HG02840 (cell line): ENCODE results near the gene FCHSD1.

Experiments used
- ATAC-seq: cut with Tn5 transposase; IDR thresholded peaks from one replicate; pipeline ENCODE4 v1.9.1; 2021; ENCODE audit warnings: mild to moderate bottlenecking, moderate library complexity, moderate number of reproducible peaks; ENCODE audit not compliant: unreplicated experiment, low FRiP score

Gene FCHSD1

DNA sequence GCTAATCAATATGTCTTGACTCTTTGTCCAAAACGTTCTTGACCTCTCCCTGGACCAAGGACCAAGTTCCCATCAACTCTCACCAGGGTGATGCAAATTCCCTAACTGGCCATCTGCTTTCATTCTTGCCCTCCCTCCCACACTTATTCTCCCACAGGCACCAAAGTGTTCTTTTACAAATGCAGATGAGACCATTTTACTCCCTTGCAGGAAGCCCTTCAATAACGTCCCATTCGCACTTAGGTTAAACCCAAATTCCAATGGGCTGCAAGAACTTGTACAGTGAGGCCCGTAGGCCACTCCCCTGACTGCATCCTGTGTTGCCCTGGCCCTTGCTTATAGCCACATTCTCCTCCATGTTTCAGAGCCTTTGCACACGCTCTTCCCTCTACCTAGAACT is 23.5 kb upstream of the FCHSD1 start:
- ATAC-seq, result no peak

DNA sequence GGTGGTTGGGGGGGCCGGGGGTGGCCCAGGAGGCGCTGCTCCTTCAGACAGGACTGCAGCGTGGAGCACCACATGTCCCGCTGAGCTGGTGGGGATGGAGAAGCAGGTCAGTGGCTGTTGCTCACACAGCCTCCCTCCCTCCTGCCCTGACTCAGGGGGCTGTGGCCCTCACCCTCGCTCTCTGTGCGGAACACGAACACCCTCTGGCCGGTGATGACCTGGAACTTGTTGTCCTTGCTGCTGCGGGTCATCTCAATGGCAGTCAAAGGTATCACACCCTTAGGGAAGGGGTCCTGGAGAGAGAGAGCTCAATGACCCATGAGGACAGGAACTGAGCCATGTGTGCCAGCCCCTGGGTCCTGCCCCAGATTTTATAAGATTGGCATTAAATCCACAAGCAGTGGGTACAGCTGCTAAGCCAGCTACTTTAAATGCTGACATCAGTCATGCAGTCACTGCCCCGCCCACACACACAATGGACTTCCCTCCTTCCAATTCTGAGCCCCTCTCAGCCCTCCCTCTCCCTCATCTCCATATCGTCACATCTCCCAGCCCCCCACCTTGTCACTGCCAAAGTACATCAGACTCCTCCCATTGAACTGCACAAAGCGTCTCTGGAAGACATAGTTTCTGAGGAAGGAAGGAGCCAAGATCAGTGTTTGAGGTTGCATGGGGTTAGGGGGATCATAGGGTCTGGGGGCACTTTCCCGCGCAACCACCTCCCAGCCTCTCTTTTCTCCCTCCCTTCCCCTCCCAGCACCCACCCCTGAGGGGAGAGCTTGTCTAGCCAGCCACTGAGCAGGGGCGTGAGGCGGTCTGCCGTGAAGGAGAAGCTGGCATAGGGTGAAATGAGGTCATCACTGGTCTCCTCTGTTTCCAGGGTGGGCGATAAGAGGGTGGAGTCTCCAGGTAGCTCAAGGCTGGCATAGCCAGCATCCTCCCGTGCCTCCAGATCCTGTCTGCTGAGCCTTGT is 21.9 kb upstream of the FCHSD1 start:
- no peak for ATAC-seq

DNA sequence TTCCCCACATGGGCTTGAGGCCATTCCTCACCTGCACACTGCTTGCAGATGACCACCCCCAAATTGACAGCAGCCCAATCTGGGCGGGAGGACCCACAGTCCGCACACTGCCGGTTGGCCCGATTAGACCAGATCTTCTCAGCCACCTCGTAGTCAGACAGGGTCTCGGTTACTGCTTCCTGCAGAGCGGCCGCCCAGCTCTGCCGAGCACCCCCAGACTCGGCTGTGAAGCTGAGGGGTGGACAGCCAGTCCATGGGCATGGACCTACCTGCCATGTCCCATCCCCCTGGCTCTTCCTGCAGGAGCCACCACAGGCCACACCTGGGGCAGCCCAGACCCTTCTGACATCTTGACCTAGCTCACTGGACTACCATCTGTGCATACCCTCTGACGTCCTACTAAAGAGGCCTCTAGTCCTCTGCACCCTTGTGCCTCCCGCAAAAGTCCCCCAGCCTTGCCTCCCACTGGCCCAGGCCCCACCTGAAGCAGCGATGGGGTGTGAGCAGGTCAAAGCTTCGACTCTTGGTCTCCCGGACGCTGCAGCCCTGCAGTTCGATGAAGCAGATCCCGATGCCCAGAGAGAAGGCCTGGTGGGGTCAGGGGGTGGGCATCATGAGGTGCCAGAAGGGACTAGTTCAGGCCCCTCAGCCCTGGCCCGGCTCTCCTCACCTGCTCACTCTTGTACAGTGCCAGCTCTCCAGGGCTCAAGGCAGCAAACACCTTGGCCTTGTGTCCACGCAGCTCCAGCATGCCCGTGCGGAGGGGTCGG is 21.0 kb upstream of the FCHSD1 start:
- ATAC-seq, result no peak

DNA sequence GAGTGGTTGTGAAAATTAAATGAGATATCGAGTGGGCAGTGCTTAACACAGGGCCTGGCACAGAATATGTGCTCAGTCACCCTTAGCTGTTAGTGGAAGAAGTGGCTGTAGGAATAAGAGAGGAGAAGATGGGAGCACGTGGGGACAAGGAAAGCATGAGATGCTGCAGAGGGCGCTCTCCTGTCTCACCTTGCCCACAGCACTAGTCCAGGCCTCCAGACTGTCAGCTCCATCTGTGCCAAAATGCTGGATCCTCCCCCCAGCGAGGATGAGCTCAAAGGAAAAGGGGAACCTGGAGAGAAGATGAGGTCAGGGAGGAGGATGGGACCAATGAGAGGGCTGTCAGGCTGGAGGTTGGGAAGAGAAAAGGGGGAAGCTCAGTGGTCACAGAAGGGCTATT is 18.3 kb upstream of the FCHSD1 start:
- ATAC-seq, result no peak

DNA sequence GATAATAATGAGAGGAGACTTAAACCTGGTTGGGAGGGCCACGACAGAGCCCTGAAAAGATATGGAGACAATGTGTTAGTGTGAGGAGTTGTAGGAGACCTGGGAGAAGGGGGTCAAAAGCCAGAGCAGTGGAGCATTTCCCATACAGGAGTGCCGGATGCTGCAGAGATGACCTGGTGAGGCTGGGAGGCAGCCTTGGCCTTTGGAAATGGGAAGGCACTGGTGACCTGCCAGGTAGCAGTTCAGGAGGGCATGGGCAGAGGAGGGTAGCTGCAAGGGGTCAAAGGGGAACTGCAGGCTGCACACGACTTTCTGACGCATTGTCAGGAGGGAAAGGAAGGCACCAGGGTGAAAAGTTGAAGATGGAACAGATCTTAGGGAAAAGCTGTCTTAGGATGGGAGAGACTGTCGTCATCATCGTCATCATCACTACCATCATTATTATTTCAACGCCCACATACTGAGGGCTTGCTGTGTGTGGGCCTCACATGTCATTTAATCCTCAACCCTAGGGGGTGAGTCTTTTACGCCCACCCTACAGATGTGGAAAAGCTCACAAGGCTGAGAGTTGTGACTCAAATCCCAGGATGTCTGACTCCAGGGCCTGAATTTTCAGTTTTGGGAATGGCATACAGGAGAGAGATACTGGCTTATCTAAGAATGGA is 17.5 kb upstream of the FCHSD1 start:
- ATAC-seq, result no peak

DNA sequence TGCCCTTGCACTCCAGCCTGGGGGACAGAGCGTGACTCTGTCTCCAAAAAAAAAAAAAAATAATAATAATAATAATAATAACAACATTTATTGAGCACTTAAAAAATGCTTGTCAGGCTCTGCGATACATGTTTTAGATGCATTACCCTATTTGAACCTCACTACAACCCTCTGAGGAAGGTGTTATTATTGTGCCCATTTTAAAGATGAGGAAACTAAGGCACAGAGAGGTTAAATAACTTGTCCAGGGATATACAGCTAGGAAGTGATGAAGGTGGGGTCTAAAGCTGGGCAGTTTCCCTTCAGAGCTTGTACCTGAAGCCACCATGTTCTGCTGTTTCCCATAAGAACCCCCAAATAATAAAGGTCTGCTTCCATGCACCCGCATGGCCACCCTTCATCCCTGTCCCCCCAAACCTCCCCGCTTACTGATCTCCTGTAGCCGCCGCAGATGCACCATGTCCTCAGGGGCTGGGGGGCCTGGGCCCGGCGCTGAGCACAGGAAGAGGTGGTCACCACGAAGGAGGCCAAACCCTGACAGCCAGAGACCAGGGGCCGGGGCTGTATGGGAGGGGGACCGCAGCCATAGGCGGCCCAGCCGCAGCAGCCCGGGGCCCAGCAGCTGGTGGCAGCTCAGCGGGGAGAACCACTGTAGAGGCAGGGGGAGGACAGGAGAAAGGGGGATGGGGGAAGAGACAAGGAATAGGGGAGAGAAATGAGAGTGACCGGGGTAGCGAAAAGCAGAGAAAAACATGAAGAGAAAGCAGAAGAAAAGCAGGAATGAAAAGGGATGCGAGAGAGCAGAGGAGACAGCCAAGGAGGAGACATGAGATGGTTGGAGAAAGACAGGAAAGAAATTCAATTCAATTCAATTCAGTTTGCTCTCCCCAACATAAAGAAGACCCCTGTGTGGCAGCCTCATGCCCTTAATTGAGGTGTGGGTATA is 15.1 kb upstream of the FCHSD1 start:
- ATAC-seq, result no peak

DNA sequence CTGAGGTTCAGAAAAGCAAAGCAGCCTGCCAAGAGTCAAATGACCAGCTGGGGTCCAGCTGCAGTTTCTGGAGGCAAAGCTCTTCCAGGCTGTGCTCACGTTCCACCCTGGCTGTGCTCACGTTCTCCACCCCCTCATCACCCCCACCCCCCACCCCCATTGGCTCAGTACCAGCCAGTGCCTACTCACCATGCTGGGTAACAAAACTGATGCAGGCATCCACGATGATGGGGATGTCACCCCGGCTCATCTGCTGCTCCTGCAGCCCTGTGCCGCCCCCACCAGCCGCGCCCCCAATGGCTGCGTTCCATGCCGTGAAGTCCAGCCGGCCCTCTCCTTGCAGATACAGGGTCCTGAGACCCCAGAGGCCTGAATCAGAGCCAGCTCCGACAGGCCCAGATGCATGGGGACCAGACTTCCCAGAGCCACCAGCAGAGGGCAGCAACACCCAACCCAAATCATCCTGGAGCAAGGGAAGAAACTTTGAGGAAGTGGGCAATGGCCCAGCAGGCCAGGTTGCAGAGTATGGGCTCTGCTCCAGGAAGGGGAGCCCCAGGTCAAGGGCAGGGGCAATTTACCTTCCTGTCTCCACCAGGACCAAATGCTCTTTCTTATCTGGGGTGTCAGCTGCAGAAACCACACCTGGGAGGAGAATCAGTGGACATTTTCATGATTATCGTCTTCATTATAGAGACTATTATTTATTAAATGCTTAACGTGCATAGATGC is 13.7 kb upstream of the FCHSD1 start:
- peak; percentile 83 for ATAC-seq

DNA sequence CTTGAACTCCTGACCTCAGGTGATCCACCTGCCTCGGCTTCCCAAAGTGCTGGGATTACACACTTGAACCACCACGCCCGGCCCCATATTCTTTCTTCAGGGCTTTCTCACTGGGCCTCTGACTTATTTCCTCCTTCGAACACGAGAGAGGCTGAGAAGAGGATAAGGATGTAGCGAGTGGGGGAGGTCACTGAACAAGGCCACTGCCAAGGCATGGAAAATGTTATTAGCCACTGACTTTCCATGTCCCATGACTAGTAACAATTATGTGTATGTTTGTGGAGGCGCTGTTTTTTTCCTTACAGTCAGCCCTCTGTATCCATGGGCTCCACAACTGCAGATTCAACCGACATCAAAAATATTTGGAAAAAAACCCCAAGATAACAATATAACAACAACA is 12.3 kb upstream of the FCHSD1 start:
- ATAC-seq, result no peak

DNA sequence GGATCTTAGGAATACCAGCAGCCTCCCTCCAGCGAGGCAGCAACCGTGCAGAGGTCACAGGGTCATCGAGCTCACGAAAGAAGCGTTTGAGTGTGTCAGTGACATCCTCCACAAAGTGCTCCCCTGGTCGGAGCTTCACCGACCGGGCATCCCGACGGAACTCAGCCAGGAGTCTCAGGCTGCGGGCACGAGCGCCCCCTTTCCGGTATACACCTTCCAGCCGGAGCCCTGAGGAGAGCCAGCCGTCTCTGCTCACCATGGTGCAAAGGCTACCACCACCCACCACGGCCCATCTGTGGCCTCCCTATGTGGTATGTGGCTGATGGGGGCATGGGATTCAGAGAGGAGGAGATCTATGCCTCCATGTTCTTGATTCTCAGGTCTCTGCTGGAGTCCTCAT is 10.8 kb upstream of the FCHSD1 start:
- no peak for ATAC-seq

DNA sequence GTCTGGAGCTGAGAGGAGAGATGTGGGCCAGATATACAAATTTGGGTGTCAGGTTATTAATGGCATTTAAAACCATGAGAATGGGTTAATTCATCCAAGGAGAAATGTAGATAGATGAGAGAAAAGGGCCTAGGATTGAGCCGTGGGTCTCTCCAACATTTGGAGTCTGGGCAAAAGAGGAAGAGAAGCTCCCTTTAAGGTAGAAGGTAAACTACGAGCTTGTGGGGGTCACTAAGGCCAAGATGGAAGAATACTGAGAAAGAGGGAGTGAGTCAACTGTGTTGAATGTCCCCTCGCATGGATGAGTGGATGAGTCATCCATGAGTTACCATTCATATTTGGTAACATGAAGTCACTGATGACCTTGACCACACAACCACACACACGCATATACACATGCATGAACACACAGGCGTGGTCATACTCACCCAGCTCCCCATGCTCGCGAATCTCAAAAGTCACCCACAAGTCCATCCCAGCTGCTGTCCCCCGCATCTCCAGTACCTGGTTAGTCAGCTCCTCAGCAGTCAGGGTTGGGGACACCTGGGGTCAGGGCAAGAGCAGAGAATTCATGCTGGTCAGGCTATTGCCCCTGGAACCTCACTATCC is 6.8 kb upstream of the FCHSD1 start:
- no peak for ATAC-seq

DNA sequence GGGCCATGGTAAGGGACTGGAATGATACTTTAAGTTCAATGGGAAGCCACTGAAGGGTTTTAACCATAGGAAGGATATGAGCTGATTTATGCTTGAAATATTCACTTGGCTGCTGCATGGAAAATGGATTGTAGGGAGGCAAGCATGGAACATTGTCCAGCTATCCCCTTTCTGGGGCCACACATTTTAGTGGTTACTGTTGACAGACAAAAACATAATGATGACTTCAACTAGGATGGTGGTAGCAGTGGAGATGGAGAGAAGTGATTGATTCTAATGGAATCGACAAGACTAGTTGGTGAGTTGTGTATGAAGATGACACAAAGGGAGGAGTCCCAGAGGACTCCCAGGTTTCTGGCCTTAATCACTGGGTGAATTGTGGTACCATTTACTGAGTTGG is 6.2 kb upstream of the FCHSD1 start:
- ATAC-seq, result no peak

DNA sequence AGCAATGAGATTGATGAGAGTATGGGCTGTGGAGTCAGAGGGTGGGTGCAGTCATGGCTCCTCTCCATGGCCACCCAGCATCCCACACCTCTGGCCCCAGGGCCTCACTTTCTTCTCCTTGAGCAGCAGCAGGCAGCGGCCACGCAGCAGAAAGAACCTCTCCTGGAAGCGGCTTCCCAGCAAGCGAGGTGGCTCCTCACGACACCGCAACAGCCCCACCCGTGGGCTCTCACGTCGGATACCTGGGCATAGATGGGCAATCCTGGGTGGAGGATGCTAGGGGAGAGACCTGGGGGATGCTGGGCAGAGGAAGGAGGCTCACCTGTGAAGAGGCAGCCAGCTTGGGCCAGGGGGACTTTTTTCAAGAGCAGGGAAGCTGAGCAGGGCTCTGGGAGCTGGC is 5.2 kb upstream of the FCHSD1 start:
- no peak for ATAC-seq

DNA sequence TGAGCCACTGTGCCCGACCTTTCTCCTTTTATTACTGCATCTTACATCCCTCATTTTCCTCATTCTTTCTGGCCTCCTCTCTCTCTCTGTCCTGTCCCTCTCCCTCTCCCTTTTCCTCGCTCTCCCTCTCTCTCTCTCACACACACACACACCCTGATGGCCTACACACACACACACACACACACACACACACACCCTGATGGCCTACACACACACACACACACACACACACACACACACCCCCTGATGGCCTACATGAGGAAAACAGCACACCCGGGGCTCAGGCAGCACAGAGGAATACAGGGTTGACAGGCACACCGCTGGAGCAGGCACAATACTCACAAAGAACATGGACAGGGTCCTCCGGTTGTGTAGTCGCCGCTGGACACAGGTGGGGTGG is 3.8 kb upstream of the FCHSD1 start:
- ATAC-seq, result no peak

DNA sequence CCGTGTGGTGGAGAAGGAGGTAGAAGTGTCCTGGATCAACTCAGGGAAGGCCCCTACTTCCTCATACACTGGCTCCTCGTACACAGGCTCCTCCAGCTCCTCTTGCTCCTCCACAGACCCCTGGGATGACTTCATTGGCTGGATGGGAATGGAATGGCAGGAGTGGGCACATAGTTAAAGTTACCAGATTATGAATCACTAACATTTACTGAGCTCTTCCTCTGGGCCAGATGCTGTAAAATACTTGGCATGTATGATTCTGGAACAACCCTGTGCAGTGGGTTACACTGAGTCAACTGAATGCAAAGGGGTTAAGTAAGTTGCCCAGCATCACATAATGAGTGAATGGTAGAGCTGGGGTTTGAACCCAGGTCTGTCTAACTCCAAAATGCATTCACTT is 3.1 kb upstream of the FCHSD1 start:
- ATAC-seq, result no peak

DNA sequence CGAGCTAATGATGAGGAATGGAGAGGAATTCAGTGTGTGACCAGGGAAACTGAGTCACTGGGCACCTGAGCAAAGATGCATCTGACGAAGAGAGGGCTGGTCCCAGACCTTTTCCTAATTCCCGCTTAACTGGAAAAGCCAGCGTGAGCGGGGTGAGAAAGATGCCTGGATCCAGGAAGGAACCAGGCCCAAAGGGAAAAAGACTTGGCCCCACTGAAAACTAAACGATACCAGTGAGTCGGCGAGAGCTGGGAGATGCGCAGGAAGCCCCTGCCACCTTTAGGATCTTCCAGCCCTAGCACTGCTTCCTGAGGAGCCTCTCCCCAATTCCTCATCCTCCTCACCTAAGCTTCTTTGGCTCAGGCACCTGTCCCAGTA is 499 bp upstream of the FCHSD1 start:
- no peak for ATAC-seq

DNA sequence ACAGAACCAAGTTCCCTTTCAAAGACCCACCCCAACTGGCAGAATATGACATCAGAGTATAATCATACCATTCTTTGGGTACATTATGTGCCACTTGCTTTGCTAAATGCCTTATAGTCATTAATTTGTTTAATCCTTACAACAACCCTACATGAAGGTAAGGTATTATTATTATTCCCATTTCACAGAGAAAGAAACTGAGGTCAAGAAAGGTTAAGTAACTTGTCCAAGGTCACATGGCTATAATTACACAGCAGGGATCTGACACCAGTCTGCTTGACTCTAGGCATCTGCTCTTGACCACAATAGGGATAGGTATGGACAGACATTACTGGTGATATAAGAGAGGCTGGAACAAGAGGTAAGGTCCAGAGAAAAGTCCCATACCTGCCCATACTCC is 1.2 kb downstream of the FCHSD1 start:
- no peak for ATAC-seq

DNA sequence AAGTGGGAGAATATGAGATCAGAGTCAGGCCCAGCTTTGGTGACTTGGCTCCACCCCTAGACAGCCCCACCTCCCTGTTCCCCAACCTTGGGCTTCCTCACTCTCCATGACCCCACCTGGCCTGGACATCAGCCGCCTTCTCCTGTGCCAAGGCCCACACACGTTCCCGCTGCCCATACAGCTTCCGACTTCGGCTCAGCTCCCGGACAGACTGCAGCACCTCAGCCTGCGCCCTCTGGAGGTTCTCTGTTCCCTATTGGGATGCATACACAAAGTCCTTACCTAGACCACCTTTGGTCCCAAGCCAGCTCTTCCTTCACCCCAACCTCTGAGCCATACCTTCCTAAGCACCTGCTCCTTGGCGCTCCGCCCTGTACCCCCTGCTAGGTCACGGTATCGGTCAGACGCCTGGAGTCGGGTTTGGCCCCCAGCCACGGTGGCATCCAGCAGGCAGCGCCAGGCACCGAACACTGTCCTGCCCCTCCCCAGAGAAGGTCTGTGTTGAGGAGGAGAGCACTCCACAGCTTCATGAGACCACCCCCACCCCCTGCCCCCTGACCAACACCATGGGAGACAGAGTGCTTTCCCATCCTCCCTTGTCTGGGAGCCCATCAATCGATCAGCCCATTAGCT is 2.0 kb downstream of the FCHSD1 start:
- ATAC-seq, result no peak

DNA sequence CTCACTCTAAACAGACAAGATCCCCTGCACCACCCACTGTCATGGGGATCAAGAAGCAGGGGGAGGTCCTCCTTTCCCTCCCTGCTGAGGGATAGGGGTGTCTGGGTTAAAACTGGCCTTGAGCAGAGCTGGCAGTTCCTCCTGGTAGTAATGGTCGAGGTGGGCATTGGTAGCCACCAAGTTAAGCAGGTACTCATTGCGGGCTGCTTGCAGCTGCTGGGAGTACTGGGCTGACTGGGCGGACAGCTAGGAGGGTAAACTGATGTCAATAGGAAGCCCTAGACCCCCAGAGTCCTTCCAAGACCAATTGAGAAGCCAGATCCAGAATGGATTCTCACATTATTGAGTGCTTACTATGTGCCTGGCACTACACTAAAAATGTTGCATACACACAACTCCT is 3.4 kb downstream of the FCHSD1 start:
- no peak for ATAC-seq

DNA sequence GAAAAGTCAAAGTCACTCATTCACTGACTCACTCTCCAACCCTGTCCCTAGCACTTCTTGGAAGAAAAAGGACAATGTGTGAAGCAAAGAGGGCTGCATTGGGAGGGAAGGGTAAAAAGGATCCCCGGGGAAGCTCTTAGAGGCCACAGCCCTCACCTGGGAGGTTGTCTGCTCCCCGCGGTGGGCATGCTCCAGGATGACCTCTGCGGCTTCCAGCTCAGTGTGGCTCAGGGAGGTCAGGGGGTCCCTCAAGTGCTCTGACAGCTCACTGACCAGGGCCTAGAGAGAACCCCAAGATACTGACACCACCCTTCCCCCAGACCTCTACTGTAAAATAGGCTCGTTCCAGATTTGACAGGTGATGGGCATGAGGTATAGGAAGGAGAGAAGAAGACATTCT is 4.0 kb downstream of the FCHSD1 start:
- ATAC-seq, result no peak
